GM04504 (cell line): ENCODE data around the gene OCA2.
"Not testable (repeated sequence)": the region's sequence is repeated elsewhere in the genome, so short reads cannot be mapped to it uniquely, and the experiment has no call there.

ENCODE experiments used
- DNase-seq: peaks from one replicate; pipeline ENCODE4 v3.0.0-alpha.2; 2012; ENCODE audit warnings: low read depth

The OCA2 gene

DNA sequence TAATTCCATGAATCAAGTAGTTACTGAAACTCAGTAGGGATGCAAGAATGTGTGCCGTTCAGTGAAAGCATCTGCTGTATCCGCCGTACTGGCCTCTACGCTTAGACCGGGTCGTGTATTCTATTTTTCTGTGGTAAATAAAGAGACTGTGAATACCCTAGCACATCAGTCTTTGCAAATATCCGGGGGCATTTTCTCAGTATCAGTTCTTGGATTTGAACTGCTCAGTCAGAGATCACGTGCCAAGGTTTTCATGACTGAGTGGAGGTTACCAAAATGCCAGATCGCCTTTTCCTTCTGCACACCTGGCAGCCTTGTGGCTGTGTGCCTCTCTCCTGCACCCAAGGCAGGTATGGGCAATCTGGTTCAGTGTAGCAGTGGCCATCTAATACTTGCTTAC lies 377.0 kb downstream of the OCA2 start:
- no peak for DNase-seq

DNA sequence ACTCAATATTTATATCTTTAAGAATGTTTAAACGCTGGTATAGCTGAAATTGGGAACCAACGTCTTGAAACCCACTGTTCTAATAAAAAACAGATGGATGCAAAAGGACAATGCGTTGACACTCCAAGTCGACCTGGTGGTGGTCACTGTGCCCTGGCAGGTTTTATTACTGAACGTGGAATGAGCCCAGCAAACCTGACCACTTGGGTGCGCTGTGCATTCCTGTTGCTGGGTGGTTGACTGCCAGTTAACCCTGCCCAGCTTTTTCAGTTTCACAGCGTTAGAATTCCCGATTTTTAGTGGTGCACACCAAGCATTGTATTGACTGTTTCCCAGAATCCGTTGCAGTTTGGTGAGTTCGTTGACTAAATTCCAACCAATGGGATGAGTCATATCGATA lies 384.4 kb downstream of the OCA2 start:
- DNase-seq, result no peak

DNA sequence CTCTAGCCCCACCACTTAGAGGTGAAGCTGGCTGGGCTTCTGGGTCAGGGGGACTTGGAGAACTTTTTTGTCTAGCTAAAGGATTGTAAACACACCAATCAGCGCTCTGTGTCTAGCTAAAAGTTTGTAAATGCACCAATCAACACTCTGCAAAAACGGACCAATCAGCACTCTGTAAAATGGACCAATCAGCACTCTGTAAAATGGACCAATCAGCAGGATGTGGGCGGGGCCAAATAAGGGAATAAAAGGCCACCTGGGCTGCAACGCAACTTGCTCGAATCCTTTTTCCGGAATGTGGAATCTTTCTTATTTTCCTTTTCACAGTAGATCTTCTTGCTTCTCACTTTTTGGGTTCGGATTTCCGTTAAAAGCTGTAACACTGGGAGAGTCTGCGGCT lies 385.3 kb downstream of the OCA2 start:
- DNase-seq, result not testable (repeated sequence)

DNA sequence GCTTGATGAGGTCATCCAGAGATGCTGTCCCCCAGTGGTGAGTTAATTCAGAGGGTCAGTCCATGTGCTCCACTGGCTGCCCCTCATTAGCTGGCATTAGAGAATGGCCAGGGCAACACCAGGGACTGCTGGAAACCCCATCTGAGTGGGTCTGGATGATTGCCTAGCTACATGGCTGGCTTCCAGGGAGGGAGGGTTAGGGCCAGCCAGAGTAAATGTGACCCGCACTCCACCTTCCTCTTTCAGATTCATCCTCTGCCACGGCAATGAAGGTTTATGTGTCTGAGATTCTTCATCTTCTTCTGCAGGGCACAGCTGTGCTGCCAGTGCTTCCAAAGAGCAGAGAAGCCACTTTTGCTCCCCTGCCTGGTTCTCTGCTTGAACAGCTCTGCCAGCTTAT lies 391.9 kb downstream of the OCA2 start:
- no peak for DNase-seq

DNA sequence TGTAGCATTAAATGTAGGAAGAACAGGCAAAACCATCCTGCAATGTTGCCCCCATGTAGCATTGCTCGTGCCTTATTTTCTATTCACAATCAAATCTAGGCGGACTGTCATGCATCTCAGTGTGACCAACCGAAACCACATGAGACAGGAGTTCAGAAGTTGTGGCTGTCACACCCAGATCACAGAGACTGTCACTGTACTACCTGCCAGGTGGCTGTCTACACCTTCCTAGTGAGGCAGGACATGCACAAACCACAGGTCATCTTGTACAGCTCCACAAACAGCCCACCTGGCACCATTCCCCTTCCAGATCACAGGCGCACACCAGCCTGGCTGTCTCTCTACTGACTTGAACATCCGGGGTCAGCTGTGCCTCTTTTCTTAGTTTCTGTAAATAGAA lies 392.8 kb downstream of the OCA2 start:
- DNase-seq, result no peak

DNA sequence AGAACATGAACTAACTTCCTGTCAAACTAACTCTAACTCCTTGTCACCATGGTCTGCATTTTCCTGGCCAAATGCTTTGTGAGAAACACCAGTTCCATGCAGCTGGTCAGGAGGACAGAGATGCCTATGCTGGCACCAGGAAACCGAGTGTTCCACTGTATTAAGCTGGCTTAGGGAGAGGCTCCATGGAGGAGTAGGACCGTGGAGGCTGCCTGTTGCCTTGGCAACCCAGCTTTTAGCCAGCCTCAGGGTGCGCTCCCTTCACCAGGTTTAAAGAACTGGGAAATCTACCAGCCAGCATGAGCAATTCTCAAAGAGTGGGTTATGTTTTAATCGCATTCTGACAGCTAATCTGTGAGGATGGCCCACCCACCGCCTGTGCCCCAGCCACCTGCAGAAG lies 394.1 kb downstream of the OCA2 start:
- DNase-seq, result no peak
